HG03565 (cell line): ENCODE results near the gene BOLA3.
"Not testable (repeated sequence)": the region's sequence is repeated elsewhere in the genome, so short reads cannot be mapped to it uniquely, and the experiment has no call there.

ENCODE experiments used
- ATAC-seq: cut with Tn5 transposase; IDR thresholded peaks from one replicate; pipeline ENCODE4 v1.9.1; 2021; ENCODE audit warnings: mild to moderate bottlenecking, moderate library complexity; ENCODE audit not compliant: unreplicated experiment

BOLA3 gene

GRCh38 chr2:74149570-74150319 lies 2.0 kb upstream of the BOLA3 start:
- no peak for ATAC-seq

GRCh38 chr2:74149247-74149525 lies 1.5 kb upstream of the BOLA3 start:
- no peak for ATAC-seq

- no peak for ATAC-seq
These were observed 940 bp upstream of the BOLA3 start for GRCh38 chr2:74148457-74149246.

GRCh38 chr2:74146929-74147726 lies 584 bp downstream of the BOLA3 start:
- ATAC-seq = peak; percentile 7

GRCh38 chr2:74142340-74142739 lies 5.4 kb downstream of the BOLA3 start:
- ATAC-seq = no peak

GRCh38 chr2:74138600-74139323 lies 8.9 kb downstream of the BOLA3 start:
- no peak for ATAC-seq

- ATAC-seq = no peak
These were observed 9.8 kb downstream of the BOLA3 start for GRCh38 chr2:74137651-74138599.

GRCh38 chr2:74131901-74132300 lies 15.8 kb downstream of the BOLA3 start:
- ATAC-seq = no peak

- ATAC-seq = no peak
These were observed 17.3 kb downstream of the BOLA3 start for GRCh38 chr2:74130211-74130995.

GRCh38 chr2:74128206-74128605 lies 19.5 kb downstream of the BOLA3 start:
- ATAC-seq = no peak

GRCh38 chr2:74123955-74124354 lies 23.8 kb downstream of the BOLA3 start:
- ATAC-seq = not testable (repeated sequence)

GRCh38 chr2:74121846-74122245 lies 25.9 kb downstream of the BOLA3 start:
- ATAC-seq = not testable (repeated sequence)

- ATAC-seq = peak; percentile 96
These were observed 27.5 kb downstream of the BOLA3 start for GRCh38 chr2:74119912-74120825.

GRCh38 chr2:74119339-74119738 lies 28.4 kb downstream of the BOLA3 start:
- ATAC-seq = no peak

GRCh38 chr2:74111380-74111779 lies 36.3 kb downstream of the BOLA3 start:
- no peak for ATAC-seq

GRCh38 chr2:74110537-74110936 lies 37.2 kb downstream of the BOLA3 start:
- ATAC-seq = no peak

- ATAC-seq = no peak
These were observed 38.2 kb downstream of the BOLA3 start for GRCh38 chr2:74109551-74109950.

GRCh38 chr2:74107071-74107470 lies 40.6 kb downstream of the BOLA3 start:
- no peak for ATAC-seq
